Naive B cell (primary cell): ENCODE data around the gene RNF144B. TPM values are rescaled to one million over a fixed set of nuclear protein-coding genes. Genes with fewer than 3 reads are reported as not detected.
"Not testable (repeated sequence)": the region's sequence is repeated elsewhere in the genome, so short reads cannot be mapped to it uniquely, and the experiment has no call there.

Source experiments
- ATAC-seq, 2 donors: fragments of 150-1000 bp; cut with Tn5 transposase; 2 replicates each; pipeline ENCODE4 v1.10.0; 2021; ENCODE audit warnings: low read depth in 2 of 2, mild to moderate bottlenecking in 2 of 2, moderate library complexity in 2 of 2
- DNase-seq: peaks from one replicate; pipeline ENCODE4 v3.0.0; 2022
- H3K27ac Mint-ChIP-seq, 6 donors: one replicate each; pipeline ENCODE4 v1.8.0; 2020 to 2022; ENCODE audit warnings: mild to moderate bottlenecking in 6 of 6, mixed read lengths in 6 of 6, moderate library complexity in 5 of 6, inconsistent platforms in 2 of 6
- H3K27me3 Mint-ChIP-seq, 3 donors: one replicate each; pipeline ENCODE4 v1.8.0; 2021 to 2022; ENCODE audit warnings: mixed read lengths in 3 of 3, mild to moderate bottlenecking in 1 of 3
- H3K36me3 Mint-ChIP-seq, 2 donors: one replicate each; pipeline ENCODE4 v1.8.0; 2020 to 2022; ENCODE audit warnings: mixed read lengths in 2 of 2, inconsistent platforms in 1 of 2, mild to moderate bottlenecking in 1 of 2
- H3K4me1 Mint-ChIP-seq, 3 donors: one replicate each; pipeline ENCODE4 v1.8.0; 2020 to 2022; ENCODE audit warnings: mixed read lengths in 3 of 3, inconsistent platforms in 1 of 3, mild to moderate bottlenecking in 1 of 3, moderate library complexity in 1 of 3
- H3K4me3 Mint-ChIP-seq, 8 donors: one replicate each; pipeline ENCODE4 v1.8.0; 2020 to 2022; ENCODE audit warnings: mild to moderate bottlenecking in 8 of 8, mixed read lengths in 8 of 8, moderate library complexity in 8 of 8, inconsistent platforms in 2 of 8
- H3K9me3 Mint-ChIP-seq, 7 donors: one replicate each; pipeline ENCODE4 v1.8.0; 2020 to 2022; ENCODE audit warnings: mixed read lengths in 7 of 7, mild to moderate bottlenecking in 5 of 7, inconsistent platforms in 2 of 7, moderate library complexity in 1 of 7
- polyA plus RNA-seq, 6 donors: library from polyadenylated mRNA; unstranded; fragments of 300-500 nt; fragmentation: Illumina TruSeq; gene quantifications; one replicate each; pipeline ENCODE4 v1.2.3, GENCODE V29; 2021; ENCODE audit warnings: low read depth in 6 of 6

Gene RNF144B
- polyA plus RNA-seq, 6 donors from 2014 or later = 3.4 to 17.4 (median 8.9) TPM

GRCh38 chr6:18384621-18385020 lies 2.5 kb upstream of the RNF144B start:
- no peaks in the 10 kb centered on the region for H3K27me3 Mint-ChIP-seq
- H3K27ac Mint-ChIP-seq = peak overlapping the region in 1 of 6 donors; percentile 39
- no peak for DNase-seq
- ATAC-seq = no peak
- H3K36me3 Mint-ChIP-seq = no peaks in the 10 kb centered on the region
- H3K9me3 Mint-ChIP-seq = peaks cover 0 to 4% (median 0%) of the 10 kb centered on the region in 7 donors
- H3K4me1 Mint-ChIP-seq = peaks cover 23 to 29% (median 27%) of the 10 kb centered on the region in 3 donors
- H3K4me3 Mint-ChIP-seq = peak overlapping the region in 1 of 8 donors; percentile 54

- peaks cover 0 to 4% (median 0%) of the 10 kb centered on the region in 7 donors for H3K9me3 Mint-ChIP-seq
- H3K27me3 Mint-ChIP-seq = no peaks in the 10 kb centered on the region
- no peak for DNase-seq
Observed at GRCh38 chr6:18386298-18386976, 713 bp upstream of the RNF144B start.

GRCh38 chr6:18388271-18388670 lies 1.1 kb downstream of the RNF144B start:
- Mint-ChIP-seq H3K4me1 (peaks cover 31 to 60% (median 53%) of the 10 kb centered on the region in 3 donors), H3K36me3 (no peaks in the 10 kb centered on the region), H3K27me3 (no peaks in the 10 kb centered on the region), H3K9me3 (peaks cover 0 to 4% (median 0%) of the 10 kb centered on the region in 7 donors), H3K4me3 (peak overlapping the region; percentile 93 to 100 (median 98)), H3K27ac (peak overlapping the region; percentile 44 to 95 (median 86))
- ATAC-seq = no peak
- no peak for DNase-seq

More at GRCh38 chr6:18386298-18386976, 713 bp upstream of the RNF144B start:
- H3K4me3 Mint-ChIP-seq = peak overlapping the region; percentile 93 to 100 (median 98)
- H3K4me1 Mint-ChIP-seq = peaks cover 31 to 43% (median 42%) of the 10 kb centered on the region in 3 donors
- peak overlapping the region in 5 of 6 donors; percentile 28 to 96 (median 90) for H3K27ac Mint-ChIP-seq
- H3K36me3 Mint-ChIP-seq = no peaks in the 10 kb centered on the region
- no peak for ATAC-seq

- ATAC-seq = no peak
- peak overlapping the region; percentile 93 to 100 (median 98) for H3K4me3 Mint-ChIP-seq
- DNase-seq = no peak
- peak overlapping the region in 5 of 6 donors; percentile 65 to 95 (median 90) for H3K27ac Mint-ChIP-seq
- peaks cover 31 to 65% (median 59%) of the 10 kb centered on the region in 3 donors for H3K4me1 Mint-ChIP-seq
- H3K27me3 Mint-ChIP-seq = no peaks in the 10 kb centered on the region
- no peaks in the 10 kb centered on the region for H3K36me3 Mint-ChIP-seq
- H3K9me3 Mint-ChIP-seq = peaks cover 0 to 4% (median 0%) of the 10 kb centered on the region in 7 donors
Observed at GRCh38 chr6:18388942-18389341, 1.8 kb downstream of the RNF144B start.

- peak overlapping the region in 7 of 8 donors; percentile 9 to 100 (median 98) for H3K4me3 Mint-ChIP-seq
- no peaks in the 10 kb centered on the region for H3K36me3 Mint-ChIP-seq
- ATAC-seq (no peak), DNase-seq (no peak)
- H3K4me1 Mint-ChIP-seq = peaks cover 32 to 67% (median 60%) of the 10 kb centered on the region in 3 donors
- H3K27me3 Mint-ChIP-seq = no peaks in the 10 kb centered on the region
- H3K9me3 Mint-ChIP-seq = peaks cover 0 to 4% (median 0%) of the 10 kb centered on the region in 7 donors
- peak overlapping the region in 3 of 6 donors; percentile 57 to 90 (median 69) for H3K27ac Mint-ChIP-seq
Observed at GRCh38 chr6:18389479-18389878, 2.3 kb downstream of the RNF144B start.

GRCh38 chr6:18390476-18390875 lies 3.3 kb downstream of the RNF144B start:
- peak overlapping the region in 3 of 8 donors; percentile 17 to 63 (median 34) for H3K4me3 Mint-ChIP-seq
- no peaks in the 10 kb centered on the region for H3K27me3 Mint-ChIP-seq
- peaks cover 34 to 77% (median 69%) of the 10 kb centered on the region in 3 donors for H3K4me1 Mint-ChIP-seq
- no peak for ATAC-seq
- H3K27ac Mint-ChIP-seq = peak overlapping the region in 1 of 6 donors; percentile 89
- no peak for DNase-seq
- no peaks in the 10 kb centered on the region for H3K9me3 Mint-ChIP-seq
- H3K36me3 Mint-ChIP-seq = peaks cover 0 to 3% of the 10 kb centered on the region in 2 donors

GRCh38 chr6:18391023-18391422 lies 3.9 kb downstream of the RNF144B start:
- Mint-ChIP-seq H3K4me1 (peaks cover 33 to 79% (median 69%) of the 10 kb centered on the region in 3 donors), H3K9me3 (no peaks in the 10 kb centered on the region), H3K36me3 (peaks cover 0 to 4% of the 10 kb centered on the region in 2 donors), H3K27me3 (no peaks in the 10 kb centered on the region), H3K4me3 (peak overlapping the region in 3 of 8 donors; percentile 17 to 69 (median 63)), H3K27ac (peak overlapping the region in 1 of 6 donors; percentile 89)
- no peak for DNase-seq
- ATAC-seq = no peak

- ATAC-seq (peak; percentile 67 to 73), DNase-seq (no peak)
- peak overlapping the region in 5 of 8 donors; percentile 30 to 66 (median 41) for H3K4me3 Mint-ChIP-seq
- H3K9me3 Mint-ChIP-seq = no peaks in the 10 kb centered on the region
- H3K36me3 Mint-ChIP-seq = peaks cover 0 to 11% of the 10 kb centered on the region in 2 donors
- H3K27me3 Mint-ChIP-seq = no peaks in the 10 kb centered on the region
- H3K4me1 Mint-ChIP-seq = peaks cover 23 to 69% (median 58%) of the 10 kb centered on the region in 3 donors
- H3K27ac Mint-ChIP-seq = peak overlapping the region in 2 of 6 donors; percentile 32 to 84
Observed at GRCh38 chr6:18392346-18392877, 5.3 kb downstream of the RNF144B start.

GRCh38 chr6:18393698-18394097 lies 6.5 kb downstream of the RNF144B start:
- DNase-seq (no peak), ATAC-seq (no peak)
- Mint-ChIP-seq H3K4me3 (peak overlapping the region in 1 of 8 donors; percentile 25), H3K4me1 (peaks cover 16 to 66% (median 49%) of the 10 kb centered on the region in 3 donors), H3K9me3 (no peaks in the 10 kb centered on the region), H3K36me3 (peaks cover 0 to 11% of the 10 kb centered on the region in 2 donors), H3K27me3 (no peaks in the 10 kb centered on the region), H3K27ac (no peak overlapping the region)

GRCh38 chr6:18395177-18395855 lies 8.2 kb downstream of the RNF144B start:
- ATAC-seq = no peak
- Mint-ChIP-seq H3K27ac (peak overlapping the region in 1 of 6 donors; percentile 42), H3K4me1 (peaks cover 13 to 55% (median 38%) of the 10 kb centered on the region in 3 donors), H3K9me3 (no peaks in the 10 kb centered on the region), H3K4me3 (no peak overlapping the region), H3K36me3 (peaks cover 0 to 11% of the 10 kb centered on the region in 2 donors), H3K27me3 (no peaks in the 10 kb centered on the region)
- DNase-seq = no peak

- DNase-seq = no peak
- Mint-ChIP-seq H3K4me1 (peaks cover 19 to 57% (median 38%) of the 10 kb centered on the region in 3 donors), H3K36me3 (peaks cover 0 to 11% of the 10 kb centered on the region in 2 donors), H3K27me3 (no peaks in the 10 kb centered on the region), H3K9me3 (no peaks in the 10 kb centered on the region), H3K27ac (no peak overlapping the region), H3K4me3 (no peak overlapping the region)
- no peak for ATAC-seq
Observed at GRCh38 chr6:18395856-18396197, 8.7 kb downstream of the RNF144B start.

GRCh38 chr6:18397701-18398100 lies 10.6 kb downstream of the RNF144B start:
- no peaks in the 10 kb centered on the region for H3K9me3 Mint-ChIP-seq
- no peak for DNase-seq
- ATAC-seq = no peak
- peaks cover 0 to 11% of the 10 kb centered on the region in 2 donors for H3K36me3 Mint-ChIP-seq
- no peak overlapping the region for H3K4me3 Mint-ChIP-seq
- H3K4me1 Mint-ChIP-seq = peaks cover 32 to 47% (median 46%) of the 10 kb centered on the region in 3 donors
- no peaks in the 10 kb centered on the region for H3K27me3 Mint-ChIP-seq
- H3K27ac Mint-ChIP-seq = peak overlapping the region in 3 of 6 donors; percentile 14 to 48 (median 15)

GRCh38 chr6:18398225-18398624 lies 11.1 kb downstream of the RNF144B start:
- not testable (repeated sequence) for H3K9me3 Mint-ChIP-seq, H3K4me3 Mint-ChIP-seq, DNase-seq, ATAC-seq, H3K27me3 Mint-ChIP-seq
- H3K4me1 Mint-ChIP-seq = peaks cover 36 to 48% (median 46%) of the 10 kb centered on the region in 3 donors
- H3K36me3 Mint-ChIP-seq = peaks cover 0 to 11% of the 10 kb centered on the region in 2 donors
- peak overlapping the region in 3 of 6 donors; percentile 15 to 36 (median 20) for H3K27ac Mint-ChIP-seq
